Keratinocyte (primary cell): ENCODE measurements around the gene PLCL1. TPM values are rescaled to one million over a fixed set of nuclear protein-coding genes. Genes with fewer than 3 reads are reported as not detected.

Experiments used
- DNase-seq: peaks from one replicate; pipeline ENCODE4 v3.0.0-alpha.2; 2011; ENCODE audit warnings: low read depth, missing footprints, low spot score
- FAIRE-seq: peaks from 2 replicates; lab custom pipeline; 2011; peaks lifted over from hg19 to GRCh38; lab: Jason Lieb, UNC
- H2AFZ ChIP-seq: 2 replicates; pipeline ENCODE4 v1.6.0; 2012; ENCODE audit warnings: low read length, control low read depth, inconsistent platforms; ENCODE audit not compliant: control insufficient read depth
- H3K27ac ChIP-seq: 2 replicates; pipeline ENCODE4 v1.5.1; 2011; ENCODE audit warnings: low read length; ENCODE audit not compliant: control insufficient read depth, insufficient read depth
- H3K27me3 ChIP-seq: 3 replicates; pipeline ENCODE4 v1.6.0; 2011; ENCODE audit warnings: low read length; ENCODE audit not compliant: control insufficient read depth, insufficient read depth; ENCODE audit errors: extremely low read depth
- H3K36me3 ChIP-seq, 2 experiments: 2 replicates in 1 of 2; 3 replicates in 1 of 2; pipeline ENCODE4 v1.5.1; 2011; ENCODE audit warnings: low read length in 2 of 2, mild to moderate bottlenecking in 1 of 2; ENCODE audit not compliant: control insufficient read depth in 2 of 2, insufficient read depth in 2 of 2; ENCODE audit errors: extremely low read depth in 1 of 2
- H3K4me1 ChIP-seq: 3 replicates; pipeline ENCODE4 v1.5.1; 2011; ENCODE audit warnings: low read length; ENCODE audit not compliant: control insufficient read depth, insufficient read depth; ENCODE audit errors: extremely low read depth
- H3K4me2 ChIP-seq: 3 replicates; pipeline ENCODE4 v1.6.0; 2011; ENCODE audit warnings: low read depth, low read length; ENCODE audit not compliant: control insufficient read depth, insufficient read depth; ENCODE audit errors: extremely low read depth
- H3K4me3 ChIP-seq, 3 experiments: fragments of 200-600 bp in 1 of 3; sonication (generic) in 1 of 3; 2 replicates in 2 of 3; 3 replicates in 1 of 3; pipeline ENCODE4 v1.5.1; 2011 to 2016; ENCODE audit warnings: low read length in 3 of 3, mild to moderate bottlenecking in 3 of 3, control low read depth in 2 of 3, inconsistent platforms in 1 of 3, low read depth in 1 of 3, mixed read lengths in 1 of 3, mixed run types in 1 of 3, moderate library complexity in 1 of 3; ENCODE audit not compliant: control insufficient read depth in 2 of 3, insufficient read depth in 2 of 3; ENCODE audit errors: extremely low read depth in 1 of 3
- H3K79me2 ChIP-seq: 2 replicates; pipeline ENCODE4 v1.6.0; 2012; ENCODE audit warnings: low read length; ENCODE audit not compliant: control insufficient read depth, insufficient read depth
- H3K9ac ChIP-seq: 3 replicates; pipeline ENCODE4 v1.6.0; 2011; ENCODE audit warnings: low read length; ENCODE audit not compliant: control insufficient read depth, insufficient read depth; ENCODE audit errors: extremely low read depth
- H3K9me1 ChIP-seq: 3 replicates; pipeline ENCODE4 v1.6.0; 2011; ENCODE audit warnings: low read length; ENCODE audit not compliant: control insufficient read depth, insufficient read depth; ENCODE audit errors: extremely low read depth
- H3K9me3 ChIP-seq: 2 replicates; pipeline ENCODE4 v1.5.1; 2012; ENCODE audit warnings: low read depth, low read length; ENCODE audit not compliant: control insufficient read depth
- H4K20me1 ChIP-seq: 3 replicates; pipeline ENCODE4 v1.6.0; 2011; ENCODE audit warnings: low read length; ENCODE audit not compliant: control insufficient read depth, insufficient read depth; ENCODE audit errors: extremely low read depth
- CTCF ChIP-seq, 3 experiments: IDR thresholded peaks in 1 of 3; conservative IDR thresholded peaks in 1 of 3; optimal IDR thresholded peaks in 1 of 3; 2 replicates in 2 of 3; 3 replicates in 1 of 3; pipeline versions ENCODE3 to v1.5.1; 2011; ENCODE audit warnings: low read length in 3 of 3, mild to moderate bottlenecking in 3 of 3, moderate library complexity in 2 of 3, control low read depth in 1 of 3, inconsistent platforms in 1 of 3; ENCODE audit not compliant: insufficient read depth in 2 of 3; ENCODE audit errors: extremely low read depth in 1 of 3
- EZH2 ChIP-seq: IDR thresholded peaks from one replicate; pipeline ENCODE4 v1.6.1; 2012; ENCODE audit warnings: inconsistent platforms, mild to moderate bottlenecking, low read length, moderate library complexity
- dilution Hi-C: fragments of 300-500 bp; cut with MboI; formaldehyde crosslinking; loops from one replicate; pipeline ENCODE4 v1.7.0; 2020; ENCODE audit warnings: low sequenced_read_pairs; ENCODE audit not compliant: extremely low pct_ligation_motif_present
- polyA plus RNA-seq, 5 experiments: library from polyadenylated mRNA; depleted of rRNA in 3 of 5; stranded (reverse) in 3 of 5; stranded (forward) in 1 of 5; unstranded in 1 of 5; fragments of >200 nt; gene quantifications; 1 replicate in 1 of 5; 2 replicates in 3 of 5; 3 replicates in 1 of 5; pipeline versions ENCODE4 v1.2.1 to v1.2.3, GENCODE V29; 2011 to 2012; ENCODE audit warnings: missing spikeins in 2 of 5, low read depth in 1 of 5, low replicate concordance in 1 of 5

The PLCL1 gene
- polyA plus RNA-seq, 1 donor (not counting 4 experiments of a cell fraction or from before 2014, with no cell fraction given): 0.01 TPM

- no peak overlapping the region for H3K4me2 ChIP-seq
- H3K9me3 ChIP-seq: no peaks in the 10 kb centered on the region
- no peak overlapping the region for H3K27ac ChIP-seq
- H3K4me1 ChIP-seq: no peaks in the 10 kb centered on the region
- H3K36me3 ChIP-seq: no peaks in the 10 kb centered on the region
- no peaks in the 10 kb centered on the region for H3K27me3 ChIP-seq
- DNase-seq: no peak
- H3K4me3 ChIP-seq: no peak overlapping the region
- no peaks in the 10 kb centered on the region for H4K20me1 ChIP-seq
- H2AFZ ChIP-seq: no peak overlapping the region
- no peaks in the 10 kb centered on the region for H3K9me1 ChIP-seq
- FAIRE-seq: no peak
- no peaks in the 10 kb centered on the region for H3K79me2 ChIP-seq
- TF ChIP-seq EZH2 (no peak), CTCF (optimal IDR thresholded peaks at IDR 0.05 in 1 of 3, IDR thresholded peaks at IDR 0.05 in 1 of 3, conservative IDR thresholded peaks at IDR 0.05 in 1 of 3; ENCODE audit: extremely low read depth in 1 of 3, insufficient read depth in 2 of 3, low read length in 3 of 3) (no peak)
- dilution Hi-C loops: no loop called here
- H3K9ac ChIP-seq: no peak overlapping the region
Measured at GRCh38 chr2:197992482-197993133, 188.2 kb downstream of the PLCL1 start.

GRCh38 chr2:197993363-197993762, 189.0 kb downstream of the PLCL1 start:
- Histone ChIP-seq H4K20me1 (no peaks in the 10 kb centered on the region), H3K4me2 (no peak overlapping the region), H3K27me3 (no peaks in the 10 kb centered on the region), H3K9me1 (no peaks in the 10 kb centered on the region), H3K9ac (no peak overlapping the region), H2AFZ (no peak overlapping the region), H3K27ac (no peak overlapping the region), H3K79me2 (no peaks in the 10 kb centered on the region), H3K9me3 (no peaks in the 10 kb centered on the region), H3K4me3 (no peak overlapping the region), H3K36me3 (no peaks in the 10 kb centered on the region), H3K4me1 (no peaks in the 10 kb centered on the region)
- TF ChIP-seq CTCF (optimal IDR thresholded peaks at IDR 0.05 in 1 of 3, IDR thresholded peaks at IDR 0.05 in 1 of 3, conservative IDR thresholded peaks at IDR 0.05 in 1 of 3; ENCODE audit: extremely low read depth in 1 of 3, insufficient read depth in 2 of 3, low read length in 3 of 3) (no peak), EZH2 (no peak)
- DNase-seq (no peak), FAIRE-seq (no peak)
- dilution Hi-C loops: no loop called here
